OCI-LY1 (cell line): Measurements from ENCODE around the gene OPA1.

Experiments
- H2AFZ ChIP-seq: fragments of 200-600 bp; sonication (generic), shearing (Covaris generic); 2 replicates; pipeline ENCODE4 v1.6.0; 2014; ENCODE audit warnings: antibody characterized with exemption, mild to moderate bottlenecking, low read length
- H3F3A ChIP-seq: fragments of 200-600 bp; sonication (generic), shearing (Covaris generic); 2 replicates; pipeline ENCODE4 v1.6.0; 2014; ENCODE audit warnings: mild to moderate bottlenecking, antibody characterized with exemption, low read length, moderate library complexity; ENCODE audit not compliant: insufficient read depth
- H3K27ac ChIP-seq: fragments of 200-600 bp; sonication (generic); 2 replicates; pipeline ENCODE4 v1.5.1; 2014; ENCODE audit warnings: low read length, mixed run types, mild to moderate bottlenecking, low read depth; ENCODE audit not compliant: poor library complexity, severe bottlenecking
- H3K27me3 ChIP-seq: fragments of 200-600 bp; sonication (generic); 2 replicates; pipeline ENCODE4 v1.6.0; 2014; ENCODE audit warnings: antibody characterized with exemption, mild to moderate bottlenecking, low read length, moderate library complexity; ENCODE audit not compliant: insufficient read depth
- H3K36me3 ChIP-seq: fragments of 200-600 bp; sonication (generic); 2 replicates; pipeline ENCODE4 v1.6.1; 2014; ENCODE audit warnings: mild to moderate bottlenecking, antibody characterized with exemption, low read length, moderate library complexity, mixed read lengths; ENCODE audit not compliant: insufficient read depth
- H3K4me1 ChIP-seq: fragments of 200-600 bp; sonication (generic); 2 replicates; pipeline ENCODE4 v1.5.1; 2014; ENCODE audit warnings: mild to moderate bottlenecking, low read length, moderate library complexity; ENCODE audit not compliant: insufficient read depth, severe bottlenecking
- H3K4me2 ChIP-seq: fragments of 200-600 bp; sonication (generic), shearing (Covaris generic); 2 replicates; pipeline ENCODE4 v1.6.1; 2014; ENCODE audit warnings: low read length
- H3K4me3 ChIP-seq: fragments of 200-600 bp; sonication (generic); 2 replicates; pipeline ENCODE4 v1.5.1; 2014; ENCODE audit warnings: low read length, low read depth, mild to moderate bottlenecking, mixed read lengths; ENCODE audit not compliant: poor library complexity, severe bottlenecking
- H3K79me2 ChIP-seq: fragments of 200-600 bp; shearing (Covaris generic); 2 replicates; pipeline ENCODE4 v1.6.1; 2016; ENCODE audit warnings: mixed run types, low read length, mixed read lengths; ENCODE audit not compliant: insufficient read depth
- H3K9ac ChIP-seq: fragments of 200-600 bp; sonication (generic), shearing (Covaris generic); 2 replicates; pipeline ENCODE4 v1.6.1; 2014; ENCODE audit warnings: mild to moderate bottlenecking, low read length, mixed read lengths
- H3K9me2 ChIP-seq: fragments of 200-600 bp; sonication (generic), shearing (Covaris generic); 2 replicates; pipeline ENCODE4 v1.6.1; 2014; ENCODE audit warnings: low read depth, mild to moderate bottlenecking, low read length, mixed read lengths
- H3K9me3 ChIP-seq: fragments of 200-600 bp; shearing (Covaris generic); 2 replicates; pipeline ENCODE4 v1.6.1; 2014; ENCODE audit warnings: low read length, mixed read lengths
- H4K20me1 ChIP-seq: fragments of 200-600 bp; sonication (generic), shearing (Covaris generic); 2 replicates; pipeline ENCODE4 v1.6.0; 2016; ENCODE audit warnings: mild to moderate bottlenecking, low read length; ENCODE audit not compliant: insufficient read depth
- CTCF ChIP-seq: fragments of 200-600 bp; sonication (generic), shearing (Covaris generic); IDR thresholded peaks from 2 replicates; pipeline ENCODE4 v1.5.1; 2017; ENCODE audit warnings: mild to moderate bottlenecking, antibody characterized with exemption, low read length, moderate library complexity, mixed read lengths
- EZH2 ChIP-seq: fragments of 200-600 bp; sonication (generic), shearing (Covaris generic); IDR thresholded peaks from 2 replicates; pipeline ENCODE4 v1.8.0; 2017; ENCODE audit warnings: borderline replicate concordance, mixed run types, mild to moderate bottlenecking, antibody characterized with exemption, low read length, moderate library complexity, mixed read lengths

OPA1 gene

DNA sequence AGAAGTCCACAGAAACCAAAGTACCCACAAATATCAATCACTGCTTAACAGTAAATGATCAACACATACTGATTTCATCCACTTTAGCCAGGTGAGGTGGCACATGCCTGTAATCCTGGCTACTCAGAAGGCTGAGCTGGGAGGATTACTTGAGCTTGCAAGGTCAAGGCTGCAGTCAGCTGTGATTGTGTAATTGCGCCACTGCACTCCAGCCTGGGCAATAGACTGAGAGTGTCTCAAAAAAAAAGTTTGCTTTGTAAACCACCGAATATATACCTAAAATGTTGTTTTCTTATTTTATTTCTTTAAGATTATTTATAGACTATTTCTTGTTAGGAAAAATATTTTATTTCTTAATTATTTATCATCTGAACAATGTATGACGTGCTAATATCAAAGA, 29.6 kb upstream of the OPA1 start:
- H4K20me1 ChIP-seq = no peaks in the 10 kb centered on the region
- no peaks in the 10 kb centered on the region for H3K36me3 ChIP-seq
- H3K4me3 ChIP-seq = no peak overlapping the region
- TF ChIP-seq EZH2 (no peak), CTCF (no peak)
- H3K9me3 ChIP-seq = no peaks in the 10 kb centered on the region
- H3K27me3 ChIP-seq = no peaks in the 10 kb centered on the region
- H2AFZ ChIP-seq = no peak overlapping the region
- no peaks in the 10 kb centered on the region for H3K9me2 ChIP-seq
- H3K79me2 ChIP-seq = no peaks in the 10 kb centered on the region
- H3K4me2 ChIP-seq = no peak overlapping the region
- no peak overlapping the region for H3K27ac ChIP-seq
- no peak overlapping the region for H3K9ac ChIP-seq
- H3K4me1 ChIP-seq = no peaks in the 10 kb centered on the region
- no peaks in the 10 kb centered on the region for H3F3A ChIP-seq

DNA sequence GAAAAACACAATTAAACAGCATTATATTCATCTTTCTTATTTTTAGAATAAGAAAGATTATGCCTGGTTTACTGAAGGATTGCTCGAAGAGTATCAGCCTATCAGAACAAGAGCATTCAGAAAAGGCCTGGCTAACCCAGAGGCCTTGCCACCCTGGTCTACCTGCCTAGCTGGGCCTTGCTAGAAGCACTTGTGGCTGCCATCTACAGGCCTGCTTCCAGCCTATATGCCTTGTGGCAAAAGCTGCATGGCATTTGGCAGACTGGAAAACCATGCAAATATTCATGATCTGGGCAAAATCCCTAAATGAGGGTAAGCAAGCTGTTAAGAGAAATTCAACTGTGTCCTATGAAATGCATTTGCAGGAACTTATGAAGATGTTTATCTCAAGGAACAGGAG, 29.0 kb upstream of the OPA1 start:
- Histone ChIP-seq H4K20me1 (no peaks in the 10 kb centered on the region), H3K4me3 (no peak overlapping the region)

GRCh38 chr3:193569119-193569518, 23.9 kb upstream of the OPA1 start:
- Histone ChIP-seq H3K9ac (no peak overlapping the region), H3K4me2 (no peak overlapping the region), H3K79me2 (no peaks in the 10 kb centered on the region), H3K36me3 (no peaks in the 10 kb centered on the region), H2AFZ (no peak overlapping the region), H3K4me1 (no peaks in the 10 kb centered on the region), H3K27ac (no peak overlapping the region), H3K9me3 (no peaks in the 10 kb centered on the region), H3K4me3 (no peak overlapping the region), H4K20me1 (no peaks in the 10 kb centered on the region; the same call in 1 of the 2 replicates), H3K27me3 (no peaks in the 10 kb centered on the region), H3F3A (no peaks in the 10 kb centered on the region), H3K9me2 (no peaks in the 10 kb centered on the region)
- TF ChIP-seq EZH2 = no peak

More for the DNA sequence above, 29.0 kb upstream of the OPA1 start:
- Histone ChIP-seq H3K4me2 (no peak overlapping the region), H2AFZ (no peak overlapping the region), H3K27me3 (no peaks in the 10 kb centered on the region), H3K36me3 (no peaks in the 10 kb centered on the region), H3K9ac (no peak overlapping the region), H3K79me2 (no peaks in the 10 kb centered on the region), H3K4me1 (no peaks in the 10 kb centered on the region), H3K9me2 (no peaks in the 10 kb centered on the region), H3F3A (no peaks in the 10 kb centered on the region), H3K9me3 (no peaks in the 10 kb centered on the region), H3K27ac (no peak overlapping the region)
- TF ChIP-seq CTCF = peak; percentile 45; the same call in 1 of the 2 replicates
- no peak for TF ChIP-seq EZH2

DNA sequence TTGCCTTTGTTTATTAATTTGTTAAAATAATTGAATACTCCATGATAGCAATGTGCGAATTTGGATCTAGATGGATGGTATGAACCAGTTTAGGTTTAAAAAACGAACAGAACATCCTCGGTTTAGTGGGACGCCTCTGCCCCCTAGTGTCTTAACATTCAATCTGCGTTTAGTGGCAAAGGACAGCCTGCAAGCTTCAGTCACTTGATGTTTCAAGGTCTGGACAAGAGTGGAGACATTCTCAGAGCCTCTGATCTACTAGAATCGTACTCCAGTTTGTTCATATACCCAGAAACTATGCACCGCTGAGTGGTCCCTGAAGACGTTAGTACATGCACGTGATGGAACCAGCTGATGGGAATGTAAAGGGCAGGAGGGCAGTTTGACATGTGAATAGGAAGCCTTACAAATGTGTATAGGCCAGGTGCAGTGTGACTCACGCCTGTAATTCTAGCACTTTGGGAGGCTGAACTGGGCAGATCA, 20.5 kb upstream of the OPA1 start:
- H3K9me2 ChIP-seq = no peaks in the 10 kb centered on the region
- no peaks in the 10 kb centered on the region for H3K27me3 ChIP-seq
- no peak overlapping the region for H3K4me3 ChIP-seq
- H3K4me1 ChIP-seq = no peaks in the 10 kb centered on the region
- no peaks in the 10 kb centered on the region for H3K9me3 ChIP-seq
- no peak overlapping the region for H3K27ac ChIP-seq
- no peaks in the 10 kb centered on the region for H3K36me3 ChIP-seq
- no peak overlapping the region for H3K9ac ChIP-seq
- H3K79me2 ChIP-seq = no peaks in the 10 kb centered on the region
- TF ChIP-seq CTCF = peak; percentile 95
- no peak for TF ChIP-seq EZH2
- H3K4me2 ChIP-seq = no peak overlapping the region
- H3F3A ChIP-seq = no peaks in the 10 kb centered on the region
- H2AFZ ChIP-seq = no peak overlapping the region
- H4K20me1 ChIP-seq = no peaks in the 10 kb centered on the region; the same call in 1 of the 2 replicates
